Neural progenitor cell (in vitro differentiated cells): ENCODE data around the gene GDNF. TPM values are rescaled to one million over a fixed set of nuclear protein-coding genes. Genes with fewer than 3 reads are reported as not detected.
A peak's percentile ranks its signal among the peaks of the same experiment; 100 is the strongest.

ENCODE experiments used
- DNase-seq: peaks from one replicate; pipeline ENCODE4 v3.0.0-alpha.2; 2016; ENCODE audit warnings: low spot score
- H2AFZ ChIP-seq: fragments of 200-600 bp; sonication (generic); replicated peaks from 2 replicates; pipeline ENCODE4 v1.6.1; 2016; ENCODE audit warnings: antibody characterized with exemption
- H3F3A ChIP-seq: fragments of 200-600 bp; sonication (generic); 2 replicates; pipeline ENCODE4 v1.6.1; 2016; ENCODE audit warnings: antibody characterized with exemption, low read depth
- H3K27ac ChIP-seq: fragments of 200-600 bp; sonication (generic); 2 replicates; pipeline ENCODE4 v1.5.1; 2016; ENCODE audit warnings: mild to moderate bottlenecking
- H3K27me3 ChIP-seq: fragments of 200-600 bp; sonication (generic); 2 replicates; pipeline ENCODE4 v1.6.1; 2016; ENCODE audit warnings: mild to moderate bottlenecking, moderate library complexity
- H3K36me3 ChIP-seq: fragments of 200-600 bp; sonication (generic); 2 replicates; pipeline ENCODE4 v1.5.1; 2016
- H3K4me1 ChIP-seq: fragments of 200-600 bp; sonication (generic); 2 replicates; pipeline ENCODE4 v1.6.1; 2016; ENCODE audit warnings: mixed run types
- H3K4me2 ChIP-seq: fragments of 200-600 bp; sonication (generic); 2 replicates; pipeline ENCODE4 v1.6.1; 2016
- H3K4me3 ChIP-seq: fragments of 200-600 bp; sonication (generic); 2 replicates; pipeline ENCODE4 v1.5.1; 2016
- H3K79me2 ChIP-seq: fragments of 200-600 bp; sonication (generic); 2 replicates; pipeline ENCODE4 v1.6.1; 2016; ENCODE audit warnings: low read depth
- H3K9ac ChIP-seq: fragments of 200-600 bp; sonication (generic); 2 replicates; pipeline ENCODE4 v1.6.1; 2016
- H3K9me3 ChIP-seq: fragments of 200-600 bp; sonication (generic); 2 replicates; pipeline ENCODE4 v1.5.1; 2016; ENCODE audit warnings: low read depth
- H4K20me1 ChIP-seq: fragments of 200-600 bp; sonication (generic); 2 replicates; pipeline ENCODE4 v1.6.1; 2016; ENCODE audit warnings: low read depth
- H3K27ac Mint-ChIP-seq: 3 replicates; pipeline ENCODE4 v1.8.0; 2021; ENCODE audit warnings: mixed read lengths
- H3K27me3 Mint-ChIP-seq: 2 replicates; pipeline ENCODE4 v1.8.0; 2022; ENCODE audit warnings: low read depth, mild to moderate bottlenecking, inconsistent platforms, moderate library complexity, mixed read lengths; ENCODE audit not compliant: insufficient read depth
- H3K36me3 Mint-ChIP-seq: 3 replicates; pipeline ENCODE4 v1.8.0; 2021; ENCODE audit warnings: mixed read lengths
- H3K4me1 Mint-ChIP-seq: 3 replicates; pipeline ENCODE4 v1.8.0; 2021; ENCODE audit warnings: mixed read lengths
- H3K4me3 Mint-ChIP-seq: 3 replicates; pipeline ENCODE4 v1.8.0; 2021; ENCODE audit warnings: mild to moderate bottlenecking, moderate library complexity, mixed read lengths
- H3K9me3 Mint-ChIP-seq: 3 replicates; pipeline ENCODE4 v1.8.0; 2020; ENCODE audit warnings: mixed read lengths
- CTCF ChIP-seq: fragments of 200-600 bp; sonication (generic); IDR thresholded peaks from 2 replicates; pipeline ENCODE4 v1.5.1; 2017; ENCODE audit warnings: antibody characterized with exemption, mild to moderate bottlenecking
- EZH2 ChIP-seq: fragments of 200-600 bp; sonication (generic); IDR thresholded peaks from 2 replicates; pipeline ENCODE4 v1.6.1; 2017; ENCODE audit warnings: antibody characterized with exemption, mild to moderate bottlenecking, moderate library complexity
- EZH2phosphoT487 ChIP-seq: fragments of 200-600 bp; sonication (generic); IDR thresholded peaks from 2 replicates; pipeline ENCODE4 v1.6.1; 2017; ENCODE audit warnings: antibody characterized with exemption
- total RNA-seq: library from RNA; depleted of rRNA; stranded (reverse); fragments of >200 nt; gene quantifications from 2 replicates; pipeline ENCODE4 v1.2.3, GENCODE V29; 2015; ENCODE audit warnings: low replicate concordance

Gene GDNF
- total RNA-seq, 1 donor from 2014 or later: not detected

GRCh38 chr5:37841203-37841602 is 1.4 kb upstream of the GDNF start:
- no peak overlapping the region for H3K4me2 ChIP-seq
- H3K27ac ChIP-seq: no peak overlapping the region
- H3K9me3 Mint-ChIP-seq: peaks cover 2% of the 10 kb centered on the region
- H3K27me3 Mint-ChIP-seq: peaks cover 45% of the 10 kb centered on the region
- H2AFZ ChIP-seq: no peak overlapping the region
- peaks cover 15% of the 10 kb centered on the region for H4K20me1 ChIP-seq
- H3K4me1 Mint-ChIP-seq: peaks cover 23% of the 10 kb centered on the region
- no peak overlapping the region for H3K9ac ChIP-seq
- peaks cover 16% of the 10 kb centered on the region for H3K4me1 ChIP-seq
- H3K27me3 ChIP-seq: peaks cover 76% of the 10 kb centered on the region
- no peaks in the 10 kb centered on the region for H3K36me3 Mint-ChIP-seq
- H3K27ac Mint-ChIP-seq: peak overlapping the region; percentile 5
- H3K4me3 ChIP-seq: no peak overlapping the region
- H3K4me3 Mint-ChIP-seq: peak overlapping the region; percentile 81
- TF ChIP-seq EZH2: no peak
- no peak for TF ChIP-seq CTCF
- no peak for TF ChIP-seq EZH2phosphoT487
- peaks cover 17% of the 10 kb centered on the region for H3F3A ChIP-seq
- H3K79me2 ChIP-seq: no peaks in the 10 kb centered on the region
- no peaks in the 10 kb centered on the region for H3K36me3 ChIP-seq
- no peaks in the 10 kb centered on the region for H3K9me3 ChIP-seq
- DNase-seq: no peak

- Mint-ChIP-seq H3K27ac (no peak overlapping the region), H3K36me3 (no peaks in the 10 kb centered on the region), H3K27me3 (peaks cover 54% of the 10 kb centered on the region), H3K9me3 (peaks cover 2% of the 10 kb centered on the region), H3K4me1 (peaks cover 32% of the 10 kb centered on the region), H3K4me3 (peak overlapping the region; percentile 81)
- Histone ChIP-seq H3K9ac (no peak overlapping the region), H3K9me3 (no peaks in the 10 kb centered on the region), H3K4me3 (peak overlapping the region; percentile 49), H3K4me2 (peak overlapping the region; percentile 84), H3F3A (peaks cover 17% of the 10 kb centered on the region), H3K36me3 (no peaks in the 10 kb centered on the region), H4K20me1 (peaks cover 15% of the 10 kb centered on the region), H3K4me1 (peaks cover 16% of the 10 kb centered on the region), H3K79me2 (no peaks in the 10 kb centered on the region), H2AFZ (peak overlapping the region; percentile 69), H3K27me3 (peaks cover 85% of the 10 kb centered on the region), H3K27ac (no peak overlapping the region)
- peak; percentile 70 for DNase-seq
- TF ChIP-seq CTCF (peak; percentile 28), EZH2 (peak; percentile 55), EZH2phosphoT487 (peak; percentile 30)
Observed at GRCh38 chr5:37840053-37841034, 503 bp upstream of the GDNF start.

- H3K27me3 Mint-ChIP-seq: peaks cover 66% of the 10 kb centered on the region
- peak overlapping the region; percentile 85 for H3K4me3 Mint-ChIP-seq
- DNase-seq: peak; percentile 27
- H2AFZ ChIP-seq: no peak overlapping the region
- no peaks in the 10 kb centered on the region for H3K36me3 ChIP-seq
- H3K4me1 ChIP-seq: peaks cover 22% of the 10 kb centered on the region
- peaks cover 2% of the 10 kb centered on the region for H3K9me3 Mint-ChIP-seq
- H3K9ac ChIP-seq: no peak overlapping the region
- no peak overlapping the region for H3K27ac Mint-ChIP-seq
- TF ChIP-seq CTCF (no peak), EZH2phosphoT487 (no peak), EZH2 (no peak)
- peak overlapping the region; percentile 49 for H3K4me3 ChIP-seq
- H3K9me3 ChIP-seq: no peaks in the 10 kb centered on the region
- H3F3A ChIP-seq: peaks cover 20% of the 10 kb centered on the region
- H3K79me2 ChIP-seq: no peaks in the 10 kb centered on the region
- H3K4me1 Mint-ChIP-seq: peaks cover 41% of the 10 kb centered on the region
- no peak overlapping the region for H3K27ac ChIP-seq
- no peaks in the 10 kb centered on the region for H3K36me3 Mint-ChIP-seq
- H3K4me2 ChIP-seq: peak overlapping the region; percentile 84
- H3K27me3 ChIP-seq: peaks cover 99% of the 10 kb centered on the region
- peaks cover 15% of the 10 kb centered on the region for H4K20me1 ChIP-seq
Observed at GRCh38 chr5:37838933-37839341, 904 bp downstream of the GDNF start.
